ENCODE data around the gene VRK1. TPM values are rescaled to one million over a fixed set of nuclear protein-coding genes. Genes with fewer than 3 reads are reported as not detected.

Gene VRK1
- polyA plus RNA-seq, 1 of the 3 experiments (the other 2 are of a cell fraction) = 9.1 TPM

DNA sequence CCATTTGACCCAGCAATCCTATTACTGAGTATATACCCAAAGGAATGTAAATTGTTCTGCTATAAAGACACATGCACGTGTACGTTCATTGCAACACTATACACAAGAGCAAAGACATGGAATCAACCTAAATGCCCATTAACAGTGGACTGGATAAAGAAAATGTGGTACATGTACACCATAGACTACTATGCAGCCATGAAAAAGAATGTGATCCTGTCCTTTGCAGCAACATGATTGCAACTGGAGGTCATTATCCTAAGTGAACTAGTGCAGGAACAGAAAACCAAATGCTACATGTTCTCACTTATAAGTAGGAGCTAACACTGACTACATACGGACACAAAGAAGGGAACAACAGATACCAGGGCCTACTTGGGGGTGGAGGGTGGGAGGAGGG, 45.7 kb upstream of the VRK1 start:
- H3K4me3 ChIP-seq (ENCODE audit: low read depth in 2 of 2, low read length in 1 of 2) = no peak overlapping the region
- H2AFZ ChIP-seq (ENCODE audit: low read depth) = no peak overlapping the region
- no peaks in the 10 kb centered on the region for H3K79me2 ChIP-seq (ENCODE audit: insufficient read depth)
- no peaks in the 10 kb centered on the region for H4K20me1 ChIP-seq (ENCODE audit: insufficient read depth)
- H3K9me3 ChIP-seq = no peaks in the 10 kb centered on the region
- H3K9me2 ChIP-seq = no peaks in the 10 kb centered on the region
- H3K36me3 ChIP-seq (replicated peaks in 1 of 2; ENCODE audit: control insufficient read depth in 1 of 2, insufficient read depth in 2 of 2, low read length in 1 of 2) = no peaks in the 10 kb centered on the region
- ChIA-PET POLR2A (no interaction called here), CTCF (interaction anchor here (0.9 to 1.3 kb wide), 2 partner anchors 9 to 167 kb away, joined by 3 read pairs; no protein-coding TSS in a partner anchor)
- TF ChIP-seq ELF1 (IDR thresholded peaks at IDR 0.05) = no peak
- TF ChIP-seq JUND (IDR thresholded peaks at IDR 0.05) = no peak
- TF ChIP-seq MXI1 (IDR thresholded peaks at IDR 0.05; ENCODE audit: low read depth, low read length) = no peak
- TF ChIP-seq RAD21 (IDR thresholded peaks at IDR 0.05; ENCODE audit: low read length) = no peak
- TF ChIP-seq TAF1 (IDR thresholded peaks at IDR 0.05; ENCODE audit: borderline replicate concordance, low read depth, low read length) = no peak
- no peak for TF ChIP-seq CHD2 (IDR thresholded peaks at IDR 0.05; ENCODE audit: low read length, partially characterized antibody)
- TF ChIP-seq, protein P1, sequence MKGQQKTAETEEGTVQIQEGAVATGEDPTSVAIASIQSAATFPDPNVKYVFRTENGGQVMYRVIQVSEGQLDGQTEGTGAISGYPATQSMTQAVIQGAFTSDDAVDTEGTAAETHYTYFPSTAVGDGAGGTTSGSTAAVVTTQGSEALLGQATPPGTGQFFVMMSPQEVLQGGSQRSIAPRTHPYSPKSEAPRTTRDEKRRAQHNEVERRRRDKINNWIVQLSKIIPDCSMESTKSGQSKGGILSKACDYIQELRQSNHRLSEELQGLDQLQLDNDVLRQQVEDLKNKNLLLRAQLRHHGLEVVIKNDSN (IDR thresholded peaks at IDR 0.05; ENCODE audit: borderline replicate concordance, low read depth) = no peak
- TF ChIP-seq MEF2A (IDR thresholded peaks at IDR 0.05; ENCODE audit: borderline replicate concordance, low read depth) = no peak
- no peak for TF ChIP-seq SMC3 (IDR thresholded peaks at IDR 0.05; ENCODE audit: low read depth, low read length)
- no peak for TF ChIP-seq EZH2phosphoT487 (IDR thresholded peaks at IDR 0.05; ENCODE audit: borderline replicate concordance, low read depth)
- TF ChIP-seq CTCF (IDR thresholded peaks at IDR 0.05) = no peak
- no peak for TF ChIP-seq FOXJ3 (CRISPR knock-in tag; IDR thresholded peaks at IDR 0.05)
- TF ChIP-seq NFIC (IDR thresholded peaks at IDR 0.05; ENCODE audit: borderline replicate concordance) = no peak
- TF ChIP-seq, protein P2, sequence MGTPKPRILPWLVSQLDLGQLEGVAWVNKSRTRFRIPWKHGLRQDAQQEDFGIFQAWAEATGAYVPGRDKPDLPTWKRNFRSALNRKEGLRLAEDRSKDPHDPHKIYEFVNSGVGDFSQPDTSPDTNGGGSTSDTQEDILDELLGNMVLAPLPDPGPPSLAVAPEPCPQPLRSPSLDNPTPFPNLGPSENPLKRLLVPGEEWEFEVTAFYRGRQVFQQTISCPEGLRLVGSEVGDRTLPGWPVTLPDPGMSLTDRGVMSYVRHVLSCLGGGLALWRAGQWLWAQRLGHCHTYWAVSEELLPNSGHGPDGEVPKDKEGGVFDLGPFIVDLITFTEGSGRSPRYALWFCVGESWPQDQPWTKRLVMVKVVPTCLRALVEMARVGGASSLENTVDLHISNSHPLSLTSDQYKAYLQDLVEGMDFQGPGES (IDR thresholded peaks at IDR 0.05; ENCODE audit: low read depth, low read length) = no peak
- H3K9ac ChIP-seq = no peak overlapping the region
- DNase-seq = no peak
- H3K4me2 ChIP-seq = no peak overlapping the region
- peaks cover 0 to 12% of the 10 kb centered on the region in 2 experiments; a peak in 1 of 4 replicates for H3K4me1 ChIP-seq (ENCODE audit: control insufficient read depth in 1 of 2, insufficient read depth in 2 of 2, low read depth in 1 of 2, low read length in 1 of 2)
- no peak overlapping the region for H3K27ac ChIP-seq (ENCODE audit: low read depth in 2 of 2, low read length in 1 of 2)
- H3F3A ChIP-seq (replicated peaks; ENCODE audit: insufficient read depth) = no peaks in the 10 kb centered on the region
- H3K27me3 ChIP-seq (ENCODE audit: insufficient read depth) = no peaks in the 10 kb centered on the region; the same call in 1 of the 2 replicates
- WGBS (ENCODE audit: low lambda C conversion rate) = 25% methylated on average over 3 of the region's 3 CpGs

DNA sequence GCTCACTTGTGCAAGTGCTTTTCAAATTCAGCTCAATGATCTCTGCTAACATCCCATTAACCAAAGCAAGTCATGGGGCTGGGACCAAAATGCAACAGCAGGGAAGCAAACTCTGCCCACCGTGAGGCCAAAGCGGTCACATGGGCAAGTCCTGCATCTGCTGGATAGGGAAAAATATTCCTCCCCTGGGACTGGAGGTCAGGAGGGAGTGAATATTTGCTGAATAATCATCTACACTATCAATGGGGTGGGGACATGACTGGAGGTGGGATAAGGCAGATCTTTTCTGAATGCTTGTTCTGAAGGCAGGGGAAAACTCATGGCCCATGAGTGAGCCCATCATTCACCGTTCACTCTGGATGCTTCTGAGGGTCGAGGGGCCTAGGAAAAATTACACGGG, 45.1 kb upstream of the VRK1 start:
- Histone ChIP-seq H3K9ac (no peak overlapping the region), H3K4me3 (ENCODE audit: low read depth in 2 of 2, low read length in 1 of 2) (no peak overlapping the region), H3K79me2 (ENCODE audit: insufficient read depth) (no peaks in the 10 kb centered on the region), H3K9me3 (no peaks in the 10 kb centered on the region), H3F3A (replicated peaks; ENCODE audit: insufficient read depth) (no peaks in the 10 kb centered on the region), H3K4me1 (ENCODE audit: control insufficient read depth in 1 of 2, insufficient read depth in 2 of 2, low read depth in 1 of 2, low read length in 1 of 2) (peaks cover 0 to 12% of the 10 kb centered on the region in 2 experiments; a peak in 1 of 4 replicates), H3K27me3 (ENCODE audit: insufficient read depth) (no peaks in the 10 kb centered on the region; the same call in 1 of the 2 replicates), H3K4me2 (no peak overlapping the region), H2AFZ (ENCODE audit: low read depth) (no peak overlapping the region), H3K27ac (ENCODE audit: low read depth in 2 of 2, low read length in 1 of 2) (no peak overlapping the region), H4K20me1 (ENCODE audit: insufficient read depth) (no peaks in the 10 kb centered on the region), H3K36me3 (replicated peaks in 1 of 2; ENCODE audit: control insufficient read depth in 1 of 2, insufficient read depth in 2 of 2, low read length in 1 of 2) (no peaks in the 10 kb centered on the region), H3K9me2 (no peaks in the 10 kb centered on the region)
- DNase-seq = no peak
- TF ChIP-seq EZH2phosphoT487 (IDR thresholded peaks at IDR 0.05; ENCODE audit: borderline replicate concordance, low read depth) = no peak
- TF ChIP-seq SMC3 (IDR thresholded peaks at IDR 0.05; ENCODE audit: low read depth, low read length) = no peak
- ChIA-PET CTCF (interaction anchor here (0.9 to 1.3 kb wide), 2 partner anchors 9 to 168 kb away, joined by 3 read pairs; no protein-coding TSS in a partner anchor), POLR2A (no interaction called here)
- WGBS (ENCODE audit: low lambda C conversion rate) = 42% methylated on average over 5 of the region's 5 CpGs

Measured in SK-N-SH (cell line).